ENCODE data around the gene HYAL1.

HYAL1 gene

GRCh38 chr3:50341996-50342650 is 38.7 kb upstream of the HYAL1 start:
- no peak overlapping the region for H3K4me3 ChIP-seq (ENCODE audit: extremely low read depth, insufficient read depth, low read length, poor library complexity, severe bottlenecking)
- no peaks in the 10 kb centered on the region for H3K9me3 ChIP-seq (ENCODE audit: control insufficient read depth, low read length)
- H3K27ac ChIP-seq (ENCODE audit: low read depth, low read length, severe bottlenecking), result no peak overlapping the region
- WGBS, 2 experiments (ENCODE audit: insufficient coverage in 2 of 2), result 90 to 92% methylated on average over 12 to 13 of the region's 13 CpGs
- no peaks in the 10 kb centered on the region for H3K36me3 ChIP-seq (ENCODE audit: control insufficient read depth, insufficient read depth, low read length)
- H3K4me1 ChIP-seq (ENCODE audit: control insufficient read depth, insufficient read depth, low read length, poor library complexity, severe bottlenecking), result peaks cover 6% of the 10 kb centered on the region

DNA sequence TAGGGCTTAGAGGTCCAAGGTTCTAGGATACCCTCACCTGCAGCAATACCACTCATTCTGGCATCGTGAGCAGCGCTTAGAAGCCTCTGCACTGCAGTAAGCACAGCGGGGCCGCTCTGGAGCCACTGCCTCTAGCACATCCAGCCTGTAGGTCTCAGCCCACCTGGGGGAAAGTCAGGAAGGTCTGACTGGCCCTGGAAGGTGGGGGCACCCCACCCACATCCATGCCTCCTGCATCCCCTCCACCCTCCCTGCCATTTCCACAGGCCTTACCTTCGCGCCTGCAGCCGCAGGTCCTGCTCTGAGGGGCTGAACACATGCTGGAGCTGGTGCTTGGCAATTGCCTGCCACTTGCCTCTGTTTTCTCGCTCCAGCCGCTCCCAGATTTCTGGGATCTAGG is 38.2 kb upstream of the HYAL1 start:
- Histone ChIP-seq H3K9me3 (ENCODE audit: control insufficient read depth, low read length) (no peaks in the 10 kb centered on the region), H3K4me3 (ENCODE audit: extremely low read depth, insufficient read depth, low read length, poor library complexity, severe bottlenecking) (no peak overlapping the region), H3K36me3 (ENCODE audit: control insufficient read depth, insufficient read depth, low read length) (no peaks in the 10 kb centered on the region), H3K27ac (ENCODE audit: low read depth, low read length, severe bottlenecking) (no peak overlapping the region), H3K4me1 (ENCODE audit: control insufficient read depth, insufficient read depth, low read length, poor library complexity, severe bottlenecking) (peaks cover 6% of the 10 kb centered on the region)
- WGBS, 2 experiments (ENCODE audit: insufficient coverage in 2 of 2), result 92 to 96% methylated on average over 4 to 8 of the region's 9 CpGs

DNA sequence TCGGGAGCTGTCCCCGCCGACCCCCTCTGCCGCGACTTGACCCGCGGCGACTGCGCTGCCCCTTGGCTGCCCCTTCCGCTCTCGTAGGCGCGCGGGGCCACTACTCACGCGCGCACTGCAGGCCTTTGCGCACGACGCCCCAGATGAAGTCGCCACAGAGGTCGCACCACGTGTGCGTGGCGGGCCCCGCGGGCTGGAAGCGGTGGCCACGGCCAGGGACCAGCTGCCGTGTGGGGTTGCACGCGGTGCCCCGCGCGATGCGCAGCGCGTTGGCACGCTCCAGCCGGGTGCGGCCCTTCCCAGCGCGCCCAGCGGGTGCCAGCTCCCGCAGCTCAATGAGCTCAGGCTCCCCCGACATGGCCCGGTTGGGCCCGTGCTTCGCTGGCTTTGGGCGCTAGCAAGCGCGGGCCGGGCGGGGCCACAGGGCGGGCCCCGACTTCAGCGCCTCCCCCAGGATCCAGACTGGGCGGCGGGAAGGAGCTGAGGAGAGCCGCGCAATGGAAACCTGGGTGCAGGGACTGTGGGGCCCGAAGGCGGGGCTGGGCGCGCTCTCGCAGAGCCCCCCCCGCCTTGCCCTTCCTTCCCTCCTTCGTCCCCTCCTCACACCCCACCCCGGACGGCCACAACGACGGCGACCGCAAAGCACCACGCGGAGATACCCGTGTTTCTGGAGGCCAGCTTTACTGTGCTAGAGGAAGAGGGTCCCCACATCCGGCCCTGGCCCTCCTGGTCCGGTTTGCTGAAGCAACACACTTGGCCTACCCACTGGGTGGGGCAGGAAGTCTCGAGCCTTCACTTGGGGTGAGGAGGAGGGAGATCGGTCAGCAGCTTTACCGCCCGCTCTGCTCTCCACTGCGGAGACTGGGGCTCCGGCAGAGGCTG is 37.3 kb upstream of the HYAL1 start, which contains the start of gene RASSF1:
RASSF1 (minus strand) TSS at position 389 of the 882 bp plus-strand sequence; CDS start at position 358, 31 bp downstream.
- Histone ChIP-seq H3K9me3 (ENCODE audit: control insufficient read depth, low read length) (no peaks in the 10 kb centered on the region), H3K36me3 (ENCODE audit: control insufficient read depth, insufficient read depth, low read length) (no peaks in the 10 kb centered on the region), H3K4me1 (ENCODE audit: control insufficient read depth, insufficient read depth, low read length, poor library complexity, severe bottlenecking) (peaks cover 10% of the 10 kb centered on the region), H3K27ac (ENCODE audit: low read depth, low read length, severe bottlenecking) (no peak within 1 kb of the TSS), H3K4me3 (ENCODE audit: extremely low read depth, insufficient read depth, low read length, poor library complexity, severe bottlenecking) (no peak within 1 kb of the TSS)
- WGBS, 2 experiments (ENCODE audit: insufficient coverage in 2 of 2), result 16 to 21% methylated on average over 51 to 60 of the region's 85 CpGs

- no peak overlapping the region for H3K27ac ChIP-seq (ENCODE audit: low read depth, low read length, severe bottlenecking)
- no peak overlapping the region for H3K4me3 ChIP-seq (ENCODE audit: extremely low read depth, insufficient read depth, low read length, poor library complexity, severe bottlenecking)
- no peaks in the 10 kb centered on the region for H3K36me3 ChIP-seq (ENCODE audit: control insufficient read depth, insufficient read depth, low read length)
- no peaks in the 10 kb centered on the region for H3K9me3 ChIP-seq (ENCODE audit: control insufficient read depth, low read length)
- 54% methylated on average over 8 to 9 of the region's 9 CpGs for WGBS, 2 experiments (ENCODE audit: insufficient coverage in 2 of 2)
- peaks cover 12% of the 10 kb centered on the region for H3K4me1 ChIP-seq (ENCODE audit: control insufficient read depth, insufficient read depth, low read length, poor library complexity, severe bottlenecking)
Observed at GRCh38 chr3:50340147-50340447, 36.7 kb upstream of the HYAL1 start.

DNA sequence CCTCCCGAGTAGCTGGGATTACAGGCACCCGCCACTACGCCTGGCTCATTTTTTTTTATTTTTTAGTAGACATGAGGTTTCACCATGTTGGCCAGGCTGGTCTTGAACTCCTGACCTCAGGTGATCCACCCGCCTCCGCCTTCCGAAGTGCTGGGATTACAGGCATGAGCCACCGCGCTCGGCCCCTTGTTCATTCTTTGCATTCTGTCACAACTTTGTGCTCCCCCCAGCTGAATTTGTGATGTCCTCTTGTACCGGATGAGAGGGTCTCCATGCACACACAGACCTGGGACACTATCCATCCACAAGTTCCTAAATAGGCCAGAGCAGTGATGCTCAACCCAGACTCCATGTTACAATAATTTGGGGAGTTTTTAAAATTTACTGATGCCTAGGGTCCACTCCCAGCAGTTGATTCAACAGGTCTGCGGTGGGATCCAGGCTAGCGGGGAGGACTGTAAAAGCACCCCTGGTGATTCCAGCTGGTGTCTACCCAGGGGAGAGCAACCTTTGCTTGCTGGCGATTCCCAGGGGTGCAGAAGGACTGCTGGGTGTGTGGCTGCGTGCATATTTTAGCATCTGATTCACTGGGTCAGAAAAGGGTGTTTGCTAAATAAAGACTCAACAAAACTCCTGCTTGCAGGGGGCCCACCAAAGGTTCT is 36.2 kb upstream of the HYAL1 start:
- 90 to 93% methylated on average over 8 to 13 of the region's 14 CpGs for WGBS, 2 experiments (ENCODE audit: insufficient coverage in 2 of 2)
- Histone ChIP-seq H3K4me3 (ENCODE audit: extremely low read depth, insufficient read depth, low read length, poor library complexity, severe bottlenecking) (no peak overlapping the region), H3K36me3 (ENCODE audit: control insufficient read depth, insufficient read depth, low read length) (no peaks in the 10 kb centered on the region), H3K27ac (ENCODE audit: low read depth, low read length, severe bottlenecking) (no peak overlapping the region), H3K4me1 (ENCODE audit: control insufficient read depth, insufficient read depth, low read length, poor library complexity, severe bottlenecking) (peaks cover 12% of the 10 kb centered on the region), H3K9me3 (ENCODE audit: control insufficient read depth, low read length) (no peaks in the 10 kb centered on the region)

DNA sequence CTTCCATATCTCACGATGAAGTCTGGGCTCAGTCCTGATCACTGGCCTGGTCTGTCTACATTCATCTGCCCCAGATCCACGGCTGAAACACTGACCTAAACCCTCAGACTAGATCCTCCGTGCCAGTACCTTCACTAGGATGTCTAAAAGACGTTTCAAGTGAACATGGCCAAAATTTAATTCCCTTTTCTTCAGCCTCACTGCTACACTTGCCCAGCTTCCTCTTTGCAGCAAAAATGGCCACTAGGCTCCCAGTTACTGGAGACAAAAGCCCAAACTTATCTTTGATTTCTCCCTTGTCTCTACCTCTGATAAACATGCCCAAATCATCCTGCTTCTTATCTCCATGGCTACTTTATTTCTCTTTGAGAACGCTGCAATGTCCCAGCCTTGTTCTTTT is 35.6 kb upstream of the HYAL1 start:
- no peak overlapping the region for H3K4me3 ChIP-seq (ENCODE audit: extremely low read depth, insufficient read depth, low read length, poor library complexity, severe bottlenecking)
- no peak overlapping the region for H3K27ac ChIP-seq (ENCODE audit: low read depth, low read length, severe bottlenecking)
- peaks cover 4% of the 10 kb centered on the region for H3K36me3 ChIP-seq (ENCODE audit: control insufficient read depth, insufficient read depth, low read length)
- no peaks in the 10 kb centered on the region for H3K9me3 ChIP-seq (ENCODE audit: control insufficient read depth, low read length)
- peaks cover 18% of the 10 kb centered on the region for H3K4me1 ChIP-seq (ENCODE audit: control insufficient read depth, insufficient read depth, low read length, poor library complexity, severe bottlenecking)
- WGBS, 2 experiments (ENCODE audit: insufficient coverage in 2 of 2), result 89 to 93% methylated on average over 4 to 5 of the region's 5 CpGs

GRCh38 chr3:50337175-50337861 is 33.9 kb upstream of the HYAL1 start:
- Histone ChIP-seq H3K4me1 (ENCODE audit: control insufficient read depth, insufficient read depth, low read length, poor library complexity, severe bottlenecking) (peaks cover 23% of the 10 kb centered on the region), H3K4me3 (ENCODE audit: extremely low read depth, insufficient read depth, low read length, poor library complexity, severe bottlenecking) (peak overlapping the region; percentile 99)
- 0 to 1% methylated on average over 62 to 76 of the region's 79 CpGs for WGBS, 2 experiments (ENCODE audit: insufficient coverage in 2 of 2)

DNA sequence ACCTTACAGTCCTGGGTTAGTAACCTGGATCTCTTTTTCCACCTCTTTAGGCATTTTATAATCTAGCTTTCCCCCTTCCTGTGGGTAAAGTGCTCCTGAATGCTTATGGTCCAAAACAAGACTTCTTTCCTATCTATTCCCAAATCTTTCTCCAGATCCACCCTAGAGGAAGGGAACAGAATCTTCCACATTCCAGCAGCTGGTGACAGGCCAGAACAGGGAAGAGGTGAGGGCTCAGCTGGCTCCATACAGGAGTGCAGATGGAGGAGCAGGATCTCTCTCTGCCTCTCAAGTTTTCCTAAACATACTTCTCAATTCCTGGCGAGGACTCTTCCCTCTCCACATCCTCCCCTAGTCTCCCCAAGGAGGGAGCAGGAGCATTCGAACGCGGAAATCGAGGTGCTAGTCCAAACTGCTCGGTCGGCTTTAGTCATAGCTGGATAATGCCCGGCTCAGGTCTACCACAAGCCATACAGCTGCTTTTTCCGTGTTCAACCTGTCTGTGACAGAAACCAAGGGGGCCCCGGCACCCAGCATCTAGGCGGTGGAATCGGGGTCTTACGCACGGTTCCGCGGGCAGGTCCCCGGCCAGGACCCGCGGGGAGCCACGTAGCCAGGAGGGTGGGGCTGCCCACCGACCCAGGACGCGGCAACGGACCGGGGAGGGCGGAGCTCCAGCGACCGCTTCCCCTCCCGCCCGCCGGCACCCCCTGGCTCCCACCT is 33.2 kb upstream of the HYAL1 start:
- Histone ChIP-seq H3K4me1 (ENCODE audit: control insufficient read depth, insufficient read depth, low read length, poor library complexity, severe bottlenecking) (peaks cover 23% of the 10 kb centered on the region), H3K36me3 (ENCODE audit: control insufficient read depth, insufficient read depth, low read length) (peaks cover 24% of the 10 kb centered on the region), H3K9me3 (ENCODE audit: control insufficient read depth, low read length) (no peaks in the 10 kb centered on the region), H3K4me3 (ENCODE audit: extremely low read depth, insufficient read depth, low read length, poor library complexity, severe bottlenecking) (peak overlapping the region; percentile 99), H3K27ac (ENCODE audit: low read depth, low read length, severe bottlenecking) (peak overlapping the region; percentile 92)
- WGBS, 2 experiments (ENCODE audit: insufficient coverage in 2 of 2), result 0% methylated on average over 24 to 31 of the region's 31 CpGs

More at GRCh38 chr3:50337175-50337861, 33.9 kb upstream of the HYAL1 start:
- peaks cover 17% of the 10 kb centered on the region for H3K36me3 ChIP-seq (ENCODE audit: control insufficient read depth, insufficient read depth, low read length)
- H3K27ac ChIP-seq (ENCODE audit: low read depth, low read length, severe bottlenecking), result peak overlapping the region; percentile 92
- no peaks in the 10 kb centered on the region for H3K9me3 ChIP-seq (ENCODE audit: control insufficient read depth, low read length)

DNA sequence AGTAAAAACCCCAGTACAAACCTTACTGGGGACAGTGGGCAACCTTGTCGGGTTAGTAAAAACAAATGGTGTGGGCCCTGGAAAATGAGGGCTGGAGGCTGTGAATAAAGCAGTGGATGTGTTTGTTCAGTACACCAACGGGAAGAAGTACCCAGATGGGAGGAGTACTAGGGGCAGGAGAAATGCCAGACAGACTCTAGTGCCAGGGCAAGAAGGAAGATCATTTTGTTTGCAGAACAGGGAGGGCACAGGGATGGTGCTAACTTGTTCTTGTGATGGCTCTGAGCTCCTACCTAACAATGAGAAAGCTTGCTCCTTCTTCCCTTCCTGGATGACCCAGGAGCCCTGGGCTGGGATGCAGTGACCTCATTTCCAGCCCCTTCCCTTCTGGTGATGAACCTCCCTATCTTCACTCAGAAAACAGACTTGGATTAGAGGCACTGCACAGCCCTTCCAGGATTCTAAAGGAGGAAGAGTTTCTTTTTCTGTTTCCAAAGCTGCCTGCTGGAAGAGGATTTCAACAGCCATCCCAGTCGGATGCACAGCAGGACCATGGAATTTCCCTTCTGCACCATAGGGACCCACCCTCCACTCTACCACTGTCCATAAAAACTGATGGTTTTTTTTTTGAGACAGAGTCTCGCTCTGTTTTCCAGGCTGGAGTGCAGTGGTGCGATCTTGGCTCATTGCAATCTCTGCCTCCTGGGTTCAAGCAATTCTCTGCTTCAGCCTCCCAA is 31.1 kb upstream of the HYAL1 start:
- peaks cover 23% of the 10 kb centered on the region for H3K4me1 ChIP-seq (ENCODE audit: control insufficient read depth, insufficient read depth, low read length, poor library complexity, severe bottlenecking)
- no peaks in the 10 kb centered on the region for H3K9me3 ChIP-seq (ENCODE audit: control insufficient read depth, low read length)
- 95 to 96% methylated on average over 4 to 5 of the region's 5 CpGs for WGBS, 2 experiments (ENCODE audit: insufficient coverage in 2 of 2)
- peak overlapping the region; percentile 69 for H3K27ac ChIP-seq (ENCODE audit: low read depth, low read length, severe bottlenecking)
- H3K36me3 ChIP-seq (ENCODE audit: control insufficient read depth, insufficient read depth, low read length), result peaks cover 45% of the 10 kb centered on the region
- no peak overlapping the region for H3K4me3 ChIP-seq (ENCODE audit: extremely low read depth, insufficient read depth, low read length, poor library complexity, severe bottlenecking)
